ENCODE measurements around the gene NRDC.

NRDC gene, protein sequence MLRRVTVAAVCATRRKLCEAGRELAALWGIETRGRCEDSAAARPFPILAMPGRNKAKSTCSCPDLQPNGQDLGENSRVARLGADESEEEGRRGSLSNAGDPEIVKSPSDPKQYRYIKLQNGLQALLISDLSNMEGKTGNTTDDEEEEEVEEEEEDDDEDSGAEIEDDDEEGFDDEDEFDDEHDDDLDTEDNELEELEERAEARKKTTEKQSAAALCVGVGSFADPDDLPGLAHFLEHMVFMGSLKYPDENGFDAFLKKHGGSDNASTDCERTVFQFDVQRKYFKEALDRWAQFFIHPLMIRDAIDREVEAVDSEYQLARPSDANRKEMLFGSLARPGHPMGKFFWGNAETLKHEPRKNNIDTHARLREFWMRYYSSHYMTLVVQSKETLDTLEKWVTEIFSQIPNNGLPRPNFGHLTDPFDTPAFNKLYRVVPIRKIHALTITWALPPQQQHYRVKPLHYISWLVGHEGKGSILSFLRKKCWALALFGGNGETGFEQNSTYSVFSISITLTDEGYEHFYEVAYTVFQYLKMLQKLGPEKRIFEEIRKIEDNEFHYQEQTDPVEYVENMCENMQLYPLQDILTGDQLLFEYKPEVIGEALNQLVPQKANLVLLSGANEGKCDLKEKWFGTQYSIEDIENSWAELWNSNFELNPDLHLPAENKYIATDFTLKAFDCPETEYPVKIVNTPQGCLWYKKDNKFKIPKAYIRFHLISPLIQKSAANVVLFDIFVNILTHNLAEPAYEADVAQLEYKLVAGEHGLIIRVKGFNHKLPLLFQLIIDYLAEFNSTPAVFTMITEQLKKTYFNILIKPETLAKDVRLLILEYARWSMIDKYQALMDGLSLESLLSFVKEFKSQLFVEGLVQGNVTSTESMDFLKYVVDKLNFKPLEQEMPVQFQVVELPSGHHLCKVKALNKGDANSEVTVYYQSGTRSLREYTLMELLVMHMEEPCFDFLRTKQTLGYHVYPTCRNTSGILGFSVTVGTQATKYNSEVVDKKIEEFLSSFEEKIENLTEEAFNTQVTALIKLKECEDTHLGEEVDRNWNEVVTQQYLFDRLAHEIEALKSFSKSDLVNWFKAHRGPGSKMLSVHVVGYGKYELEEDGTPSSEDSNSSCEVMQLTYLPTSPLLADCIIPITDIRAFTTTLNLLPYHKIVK

DNA sequence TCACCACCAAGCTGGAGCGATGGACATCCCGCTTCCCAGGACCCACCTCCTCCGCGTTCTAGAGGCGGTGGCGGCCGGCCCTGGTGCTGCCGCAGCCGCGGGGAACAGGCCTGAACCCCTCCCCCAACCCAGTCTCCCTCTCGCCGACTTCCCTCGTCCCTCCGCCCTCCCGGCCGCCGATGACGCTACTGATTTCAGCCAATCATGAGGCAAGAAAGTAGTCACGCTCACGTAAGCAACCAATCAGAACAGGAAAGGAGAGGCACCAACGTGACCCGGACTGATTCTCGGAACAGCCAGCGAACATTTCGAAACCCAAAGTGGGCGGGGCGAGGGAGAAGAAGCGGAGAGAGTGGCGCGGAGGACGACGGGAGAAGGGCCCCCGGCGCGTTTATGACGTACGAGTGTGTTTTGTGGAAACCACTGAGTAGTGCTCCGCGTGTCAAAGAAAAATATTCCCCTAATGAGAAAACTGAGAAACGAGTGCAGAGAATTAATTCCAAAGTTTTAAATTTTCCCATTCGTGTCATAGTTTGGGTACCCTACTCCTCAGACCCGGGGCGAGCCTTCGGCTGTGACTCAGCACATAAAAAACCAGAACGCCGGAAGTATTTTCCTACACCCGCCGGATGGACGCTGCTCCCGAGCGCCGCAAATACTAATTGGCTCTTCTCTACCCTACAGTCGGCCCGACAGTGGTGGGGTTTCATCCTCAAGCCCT, at the start of gene NRDC:
Gene NRDC, minus strand, starts transcription at position 112 of the 721 bp plus-strand sequence. CDS start 112 bp downstream, outside the sequence.
- peak; percentile 99 for DNase-seq (ENCODE audit: low spot score)

DNA sequence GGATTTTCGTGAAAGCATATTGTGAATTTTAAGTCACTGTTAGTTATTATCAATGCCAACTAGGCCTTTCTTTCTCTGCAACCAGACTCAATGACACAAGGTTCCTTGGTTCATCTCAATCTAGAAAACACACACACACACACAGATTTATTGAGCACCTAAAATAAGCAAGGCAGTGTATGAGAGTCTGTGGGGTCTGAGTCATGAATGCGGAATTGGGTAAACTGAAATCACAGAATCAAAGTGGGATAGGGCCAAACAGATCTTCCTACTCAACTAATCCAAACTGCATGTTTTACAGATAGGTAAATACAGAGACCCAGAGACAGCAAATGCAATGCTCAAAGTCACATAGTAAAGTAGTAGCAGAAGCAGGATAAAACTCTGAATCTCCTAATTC, 48.5 kb upstream of the NRDC start:
- no peak for DNase-seq (ENCODE audit: low spot score)

DNA sequence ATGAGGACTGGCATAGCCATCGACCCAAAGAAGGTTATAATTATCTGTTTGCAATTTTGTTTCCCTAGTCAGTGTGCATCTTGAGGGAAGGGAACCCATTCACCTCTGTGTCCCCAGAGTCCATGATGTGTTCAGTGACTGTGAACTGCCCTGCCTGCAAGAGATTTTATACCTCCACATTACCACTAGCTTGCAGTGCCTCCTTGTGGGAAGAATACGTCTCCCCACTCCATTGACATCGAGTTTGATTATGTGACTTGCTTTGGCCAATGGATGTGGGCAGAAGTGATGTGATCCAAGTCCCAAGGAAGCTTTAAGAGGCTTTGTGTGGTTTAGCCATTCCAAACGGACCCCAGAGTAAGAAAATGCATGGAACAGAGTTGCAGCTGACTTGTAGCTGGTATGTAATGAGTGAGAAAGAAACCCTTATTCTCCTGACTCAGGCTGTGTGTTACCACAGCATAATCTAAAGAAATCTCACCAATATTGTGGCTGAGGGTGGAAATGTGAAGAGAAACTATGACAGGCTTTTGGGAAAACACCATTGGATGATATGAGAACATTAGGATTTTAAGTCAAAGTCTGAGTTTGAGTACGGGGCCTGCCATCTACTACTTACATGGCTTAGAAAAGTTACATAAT, 47.8 kb upstream of the NRDC start:
- peak; percentile 57 for DNase-seq (ENCODE audit: low spot score)

DNA sequence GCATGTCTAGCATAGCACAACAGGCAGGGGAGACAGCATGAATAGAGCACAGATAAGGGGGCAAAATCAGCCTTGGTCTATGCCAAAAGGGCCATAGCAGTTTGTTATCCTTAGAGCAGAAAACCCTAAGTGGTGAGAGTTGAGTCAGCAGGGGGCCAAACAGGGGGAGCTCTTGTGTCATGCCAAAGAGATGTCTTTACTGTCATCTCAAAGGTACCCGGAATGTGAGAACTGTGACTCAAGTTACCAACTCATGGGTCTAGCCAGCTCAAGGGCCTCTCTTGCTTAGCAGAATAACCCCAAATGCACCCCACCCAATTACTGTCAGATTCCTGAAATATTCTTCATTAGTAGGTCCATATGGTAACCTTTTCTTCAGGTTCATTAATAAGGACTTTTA, 45.9 kb upstream of the NRDC start:
- peak; percentile 87 for DNase-seq (ENCODE audit: low spot score)

DNA sequence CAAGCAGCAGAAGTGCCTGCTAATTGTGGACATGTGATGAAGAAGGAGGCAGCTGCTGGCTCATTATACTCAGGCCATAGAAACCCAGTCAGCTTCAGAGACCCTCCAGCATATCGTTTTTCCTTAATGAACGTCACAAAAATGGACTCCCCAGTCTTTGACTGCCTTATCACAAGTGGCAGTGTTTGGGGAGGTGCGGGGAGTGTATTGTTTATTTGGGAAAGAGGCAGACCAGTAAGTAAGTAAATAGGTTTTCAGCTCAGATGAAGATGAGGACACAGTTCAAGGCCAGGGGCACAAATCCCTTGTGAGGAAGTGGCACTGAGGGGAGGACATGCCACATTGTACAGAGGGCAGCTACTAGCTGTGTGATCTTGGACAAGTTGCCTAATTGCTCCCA, 43.5 kb upstream of the NRDC start:
- DNase-seq (ENCODE audit: low spot score): no peak

DNA sequence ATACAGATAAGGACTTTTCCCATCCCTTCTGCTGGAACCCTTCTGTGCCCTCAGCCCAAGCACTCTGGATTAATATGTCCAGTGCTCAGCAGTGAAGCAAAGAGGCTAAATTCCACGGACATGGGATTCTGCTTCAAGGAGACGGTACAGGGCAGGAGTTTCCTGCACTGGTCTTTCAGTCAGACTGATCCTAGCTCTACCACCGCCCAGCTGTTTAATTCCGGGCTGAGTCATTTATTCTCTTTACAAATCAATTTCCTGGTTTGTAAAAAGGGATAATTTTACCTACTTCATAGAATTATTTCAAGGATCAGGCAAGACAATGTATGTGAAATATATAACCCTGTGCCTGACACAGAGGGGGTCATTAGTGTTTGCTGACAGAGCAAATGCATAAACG, 41.6 kb upstream of the NRDC start:
- DNase-seq (ENCODE audit: low spot score): no peak

DNA sequence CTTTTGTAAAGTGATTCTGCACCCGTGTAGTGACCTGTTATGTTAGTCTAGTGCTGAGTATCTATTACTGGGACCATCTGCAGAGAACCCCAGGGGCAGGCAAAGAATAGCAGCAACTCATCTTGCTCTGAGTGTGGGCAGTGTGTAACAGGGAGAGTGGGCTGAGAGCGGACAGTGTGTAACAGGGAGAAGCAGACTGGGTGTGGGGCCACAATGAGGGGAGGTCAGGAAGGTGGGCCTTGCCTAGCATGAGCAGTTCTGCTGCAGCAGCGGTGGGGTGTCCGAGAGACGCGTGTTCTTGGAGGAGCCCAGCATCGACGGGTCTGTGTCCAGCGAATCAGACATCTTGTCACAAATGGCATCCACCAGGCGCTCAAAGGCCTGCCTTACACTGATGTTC, 41.2 kb upstream of the NRDC start:
- DNase-seq (ENCODE audit: low spot score): no peak

DNA sequence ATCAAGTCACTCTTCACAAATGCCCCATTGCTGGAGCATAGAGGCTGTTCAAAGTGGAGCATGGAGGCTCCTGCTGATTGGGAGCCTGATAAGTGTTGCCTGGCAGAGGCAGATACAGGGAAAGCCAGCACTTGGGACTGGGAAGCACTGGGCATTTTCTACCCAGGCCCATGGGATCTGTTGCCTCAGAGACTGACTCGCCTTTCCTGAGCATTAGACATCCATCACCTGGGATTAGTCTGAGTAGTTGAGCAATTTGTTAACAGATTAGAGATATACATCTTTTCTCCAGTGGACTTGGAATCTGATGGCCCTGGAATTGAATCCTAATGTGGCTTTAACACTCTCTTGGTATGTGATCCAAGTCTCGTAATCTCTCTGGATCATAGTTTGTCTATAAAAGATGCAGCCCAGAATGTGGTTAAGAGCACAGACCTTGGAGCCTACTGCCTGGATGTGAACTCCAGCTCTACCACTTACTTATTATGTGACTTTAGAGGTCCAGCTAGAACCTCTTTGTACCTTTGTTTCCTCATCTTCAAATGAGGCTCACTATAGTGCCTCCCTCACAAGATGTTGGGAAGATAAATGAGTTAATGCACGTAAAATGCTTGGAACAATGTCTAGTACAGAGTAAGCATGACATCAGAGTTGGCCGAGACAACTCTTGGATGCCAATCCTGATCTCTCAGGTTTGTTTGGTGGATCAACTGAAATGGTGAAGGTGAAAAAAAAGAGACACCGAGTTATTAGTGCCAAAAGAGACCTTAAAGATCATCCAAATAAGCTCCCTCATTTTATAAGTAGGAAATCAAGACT, 38.3 kb upstream of the NRDC start:
- peak; percentile 29 for DNase-seq (ENCODE audit: low spot score)

DNA sequence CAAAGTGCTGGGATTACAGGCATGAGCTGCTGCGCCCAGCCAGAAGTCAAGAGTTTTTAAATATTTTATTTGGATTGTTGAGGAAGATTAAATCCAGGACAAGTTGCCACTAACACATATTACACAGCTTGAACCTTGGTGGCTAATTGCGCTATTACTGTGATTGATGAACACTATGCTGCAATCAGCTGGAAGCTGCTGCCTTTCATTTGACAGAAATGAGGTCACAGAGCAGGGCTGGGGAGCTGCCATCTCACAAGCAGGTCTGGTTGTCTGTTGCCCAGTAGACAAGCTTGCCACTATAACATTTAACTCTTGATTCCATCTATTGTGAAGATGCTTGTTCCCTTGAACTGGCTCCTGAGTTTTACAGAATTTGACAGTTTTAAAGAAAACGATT, 37.4 kb upstream of the NRDC start:
- DNase-seq (ENCODE audit: low spot score): no peak

DNA sequence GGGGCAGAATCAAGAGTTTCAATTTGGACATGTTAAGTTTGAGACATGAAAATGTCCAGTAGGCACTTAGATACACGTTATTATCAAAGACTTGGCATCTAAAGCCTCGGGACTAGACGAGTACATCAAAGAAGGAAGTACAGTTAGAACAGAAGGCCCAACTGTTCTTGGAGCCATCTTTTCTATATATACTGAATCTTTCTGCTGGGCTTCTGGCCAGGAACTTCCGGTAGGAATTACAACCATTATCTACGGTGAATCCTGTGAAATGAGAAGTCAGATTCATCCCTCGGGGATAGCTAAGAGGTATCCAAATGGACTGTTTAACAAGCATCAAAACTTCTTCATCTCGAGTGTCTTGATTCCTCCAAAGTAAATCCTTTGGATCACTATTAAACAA, 34.4 kb upstream of the NRDC start:
- DNase-seq (ENCODE audit: low spot score): no peak

DNA sequence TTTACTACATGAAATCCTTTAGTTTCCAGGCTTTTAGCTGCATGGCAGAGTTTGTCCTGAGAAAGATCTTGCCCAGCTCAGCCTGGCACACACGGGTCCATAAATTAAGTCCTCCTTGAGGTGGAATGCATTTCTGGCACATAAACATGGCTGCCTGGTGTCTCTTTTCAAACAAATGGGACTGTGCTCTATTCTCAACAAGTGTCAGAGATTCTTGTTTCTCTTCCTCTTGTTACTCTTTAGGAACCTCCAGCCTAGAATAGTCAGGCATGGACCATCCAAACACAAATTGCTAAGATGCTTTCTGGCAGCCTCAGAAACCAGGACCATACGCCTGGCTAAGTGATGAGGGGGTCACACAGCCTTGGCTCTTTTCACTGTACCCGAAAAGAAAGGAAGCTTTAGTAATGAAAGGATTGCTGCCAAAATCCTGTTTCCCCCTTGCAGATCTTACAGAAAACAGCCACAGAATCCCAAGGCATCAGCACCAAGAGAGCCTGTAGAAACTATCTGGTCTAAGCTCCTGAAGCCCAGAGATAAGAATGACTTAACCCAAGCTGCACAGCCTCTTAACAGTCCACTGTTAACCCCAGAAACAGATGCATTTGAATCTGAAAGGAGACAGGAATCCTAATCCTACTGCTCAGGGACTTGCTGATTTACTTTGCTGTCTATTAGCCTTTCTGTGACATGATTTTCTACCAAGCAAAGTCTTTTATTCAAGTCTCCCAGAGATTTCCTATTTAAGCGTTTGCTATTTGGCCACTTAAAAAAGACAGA, 31.9 kb upstream of the NRDC start:
- no peak for DNase-seq (ENCODE audit: low spot score)

DNA sequence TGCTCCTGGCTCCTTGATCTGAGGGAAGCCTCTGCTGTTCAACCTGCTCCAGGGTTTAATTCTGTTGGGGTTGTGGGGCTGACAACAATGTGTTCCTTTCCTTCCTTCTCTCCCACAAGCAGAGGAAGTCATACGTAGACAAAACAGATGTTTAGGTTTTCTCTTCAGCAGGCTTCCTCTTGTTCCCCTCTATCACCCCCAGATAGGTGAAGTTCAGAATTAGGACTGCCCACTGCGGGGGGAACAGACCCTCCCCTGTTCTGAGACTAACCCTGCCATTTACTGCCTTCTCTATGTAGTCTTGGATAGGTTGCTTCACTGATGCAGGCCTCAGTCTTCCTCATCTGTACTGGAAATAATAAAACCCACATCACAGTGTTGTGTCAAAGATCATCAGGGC, 30.0 kb upstream of the NRDC start:
- no peak for DNase-seq (ENCODE audit: low spot score)

DNA sequence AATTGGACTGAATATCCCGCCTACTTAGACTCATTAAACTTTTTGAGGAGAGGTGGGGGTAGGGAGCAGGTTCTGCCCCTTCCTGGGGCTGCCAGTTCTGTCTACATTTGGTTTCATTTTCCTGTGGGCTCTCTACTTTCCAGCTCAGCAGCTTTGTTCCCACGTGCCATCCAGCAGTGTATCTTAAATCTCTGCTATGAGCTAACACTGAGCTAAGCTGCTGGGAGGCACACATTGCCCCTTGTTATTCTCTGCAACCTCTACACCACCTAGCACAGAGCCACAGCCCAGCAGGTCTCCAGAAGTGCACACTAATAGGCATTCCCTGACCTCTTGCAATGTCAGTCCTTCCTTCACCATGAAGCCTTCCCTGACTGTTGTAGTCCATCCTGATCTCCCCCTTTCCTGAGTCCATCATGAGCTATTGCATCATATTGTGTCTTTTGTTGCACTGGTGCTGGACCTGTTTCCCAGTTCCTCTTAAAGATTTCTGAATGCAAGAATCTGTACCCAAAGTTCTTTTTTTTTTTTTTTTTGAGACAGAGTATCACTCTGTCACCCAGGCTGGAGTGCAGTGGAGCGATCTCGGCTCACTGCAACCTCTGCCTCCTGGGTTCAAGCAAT, 28.7 kb upstream of the NRDC start:
- no peak for DNase-seq (ENCODE audit: low spot score)

DNA sequence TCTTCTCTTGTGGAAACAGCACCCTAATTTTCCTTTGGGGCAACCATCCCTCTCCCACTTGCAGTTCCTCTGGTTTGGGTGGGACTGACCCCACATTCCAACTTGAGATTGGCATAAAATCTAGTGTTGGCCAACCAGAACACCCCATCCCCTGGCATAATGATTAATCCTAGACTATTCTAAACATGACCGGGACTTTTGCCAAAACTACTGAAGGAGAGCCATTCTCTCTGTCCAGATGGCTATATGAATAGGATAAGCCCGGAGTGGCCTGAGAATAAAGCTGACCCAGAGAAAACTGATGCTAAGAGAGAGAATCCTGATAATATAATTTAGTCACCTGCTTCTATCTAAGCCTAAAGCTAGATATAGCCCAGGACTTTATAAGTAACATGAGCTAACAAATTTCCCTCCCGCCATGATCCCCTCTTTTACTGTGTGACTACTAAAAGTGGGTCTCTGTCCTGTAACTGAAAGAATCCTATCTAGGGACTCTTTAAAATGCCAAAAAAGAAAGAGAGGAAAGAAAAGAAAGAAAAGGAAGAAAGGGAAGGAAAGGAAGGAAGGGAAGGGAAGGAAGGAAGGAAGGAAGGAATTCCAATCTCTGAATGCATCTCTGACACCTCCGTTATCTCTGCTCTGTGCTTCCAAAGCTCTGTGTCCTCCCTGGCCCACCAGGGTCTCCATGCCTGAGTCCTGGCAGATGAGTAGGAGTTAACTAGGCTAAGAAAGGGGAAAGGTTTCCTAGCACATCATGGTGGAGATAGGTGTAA, 28.0 kb upstream of the NRDC start:
- peak; percentile 43 for DNase-seq (ENCODE audit: low spot score)

DNA sequence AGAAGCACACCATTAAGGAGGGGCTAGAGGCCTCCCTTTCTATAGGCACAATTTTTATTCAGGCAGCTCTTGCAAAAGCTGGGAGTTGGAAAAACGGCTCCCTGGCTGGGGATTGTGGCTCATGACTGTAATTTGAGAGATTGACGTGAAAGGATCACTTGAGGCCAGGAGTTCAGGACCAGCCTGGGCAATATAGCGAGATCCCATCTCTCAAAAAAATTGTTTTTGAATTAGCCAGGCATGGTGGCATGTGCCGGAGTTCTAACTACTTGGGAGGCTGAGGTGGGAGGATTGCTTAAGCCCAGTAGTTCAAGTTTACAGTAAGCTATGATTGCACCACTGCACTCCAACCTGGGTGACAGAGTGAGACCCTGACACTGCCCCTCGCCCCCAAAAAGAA, 23.9 kb upstream of the NRDC start:
- no peak for DNase-seq (ENCODE audit: low spot score)

DNA sequence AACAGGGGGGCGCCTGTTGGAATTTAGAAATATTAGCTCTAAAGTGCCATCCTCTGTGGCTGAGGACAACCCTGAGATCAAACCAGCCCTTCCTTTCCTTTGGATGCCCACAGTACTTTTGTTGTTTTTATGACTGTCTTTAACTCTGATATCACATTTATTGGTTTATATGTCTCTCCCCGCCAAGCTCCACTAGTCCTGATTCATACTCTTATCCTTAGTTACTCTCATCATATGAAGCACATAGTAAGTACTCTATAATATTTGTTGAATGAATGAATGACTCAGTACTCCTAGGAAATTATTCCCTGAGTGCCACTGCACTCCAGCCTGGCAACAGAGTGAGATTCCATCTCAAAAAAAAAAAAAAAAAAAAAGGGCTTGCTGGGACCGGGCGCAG, 22.6 kb upstream of the NRDC start:
- DNase-seq (ENCODE audit: low spot score): no peak

DNA sequence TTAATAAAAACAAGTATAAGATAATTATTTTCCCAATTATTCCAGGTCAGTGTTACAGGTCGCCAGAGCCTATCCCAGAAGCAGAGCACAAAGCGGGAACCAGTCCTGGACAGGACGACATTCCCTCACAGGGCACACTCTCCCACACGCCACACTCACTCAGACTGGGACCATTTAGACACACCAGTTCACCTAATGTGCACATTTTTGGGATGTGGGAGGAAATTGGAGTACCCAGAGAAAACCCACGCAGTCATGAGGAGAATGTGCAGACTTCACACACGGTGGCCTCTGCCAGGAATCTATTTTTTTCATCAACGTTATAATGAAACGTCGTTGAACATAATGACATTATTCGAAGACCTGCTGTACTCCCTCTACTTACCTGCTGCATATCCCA, 20.5 kb upstream of the NRDC start:
- DNase-seq (ENCODE audit: low spot score): no peak

DNA sequence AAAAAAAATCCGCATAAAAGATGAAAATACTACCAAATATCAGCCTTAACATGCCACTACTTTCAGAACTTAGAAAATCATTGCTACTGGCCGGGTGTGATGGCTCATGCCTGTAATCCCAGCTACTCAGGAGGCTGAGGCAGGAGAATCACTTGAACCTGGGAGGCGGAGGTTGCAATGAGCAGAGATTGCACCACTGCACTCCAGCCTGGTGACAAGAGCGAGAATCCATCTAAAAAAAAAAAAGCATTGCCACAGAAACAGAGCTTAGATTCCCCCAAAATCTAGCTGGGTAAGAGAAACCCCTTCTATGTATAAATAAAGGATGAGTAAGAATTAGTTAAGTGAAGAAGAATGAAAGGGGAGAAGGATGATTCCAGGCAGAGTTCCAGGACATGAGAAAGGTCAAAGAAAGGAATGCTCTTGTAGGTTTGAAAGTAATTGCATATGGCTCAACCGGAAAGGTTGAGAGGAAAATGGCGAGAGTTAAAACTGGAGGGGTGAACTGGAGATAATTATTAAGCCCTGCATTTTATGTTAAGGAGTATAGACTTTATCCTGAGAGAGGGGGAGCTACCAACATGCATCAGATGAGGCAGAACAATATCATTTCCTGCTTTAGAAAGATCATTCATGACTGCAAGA, 19.7 kb upstream of the NRDC start:
- peak; percentile 79 for DNase-seq (ENCODE audit: low spot score)

All from AG08395 (cell line).